GM10266 (cell line): Measurements from ENCODE around the gene TNFRSF13B.
"Not testable (repeated sequence)": the region's sequence is repeated elsewhere in the genome, so short reads cannot be mapped to it uniquely, and the experiment has no call there.

Experiments used
- DNase-seq: peaks from one replicate; pipeline ENCODE4 v3.0.0; 2012; ENCODE audit errors: extremely low spot score
- TF ChIP-seq, protein P1 (sequence below): IDR thresholded peaks from 2 replicates; pipeline ENCODE4 v1.5.1; 2012; ENCODE audit warnings: mild to moderate bottlenecking, low read depth; ENCODE audit not compliant: control insufficient read depth, insufficient read depth; ENCODE audit errors: missing control alignments

Gene TNFRSF13B

DNA sequence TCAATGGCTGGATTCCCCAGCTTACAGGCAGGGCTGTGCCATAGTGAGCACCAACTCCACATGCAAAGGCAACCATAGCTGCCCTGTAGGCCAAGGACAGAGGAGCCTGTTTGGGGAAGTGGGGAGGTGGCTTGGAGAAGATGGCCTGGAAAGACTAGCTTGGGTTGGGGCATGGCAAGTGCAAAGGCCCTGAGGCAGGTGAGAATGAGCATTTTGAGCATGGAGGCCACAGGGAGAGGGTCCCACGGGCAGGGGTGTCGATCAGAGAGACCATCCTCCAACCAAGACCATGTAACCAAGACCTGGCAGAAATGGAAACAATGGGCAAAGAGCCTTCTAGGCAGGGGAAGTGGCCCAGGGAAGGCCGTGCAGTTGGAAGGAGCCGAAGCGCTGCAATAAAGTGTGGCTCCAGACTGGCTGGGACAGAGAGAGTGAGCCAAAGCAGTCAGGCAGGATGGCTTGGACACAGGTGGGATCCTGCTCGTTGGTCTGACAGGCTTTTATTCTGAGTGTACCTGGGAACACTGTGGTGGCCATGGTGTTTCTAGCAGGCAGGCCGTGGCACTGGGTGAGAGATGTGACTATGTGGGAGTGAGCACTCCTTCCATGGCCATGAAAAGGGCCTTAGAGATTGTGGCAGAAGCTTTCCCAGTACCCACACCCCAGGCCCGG is 45.6 kb upstream of the TNFRSF13B start:
- DNase-seq, result no peak

DNA sequence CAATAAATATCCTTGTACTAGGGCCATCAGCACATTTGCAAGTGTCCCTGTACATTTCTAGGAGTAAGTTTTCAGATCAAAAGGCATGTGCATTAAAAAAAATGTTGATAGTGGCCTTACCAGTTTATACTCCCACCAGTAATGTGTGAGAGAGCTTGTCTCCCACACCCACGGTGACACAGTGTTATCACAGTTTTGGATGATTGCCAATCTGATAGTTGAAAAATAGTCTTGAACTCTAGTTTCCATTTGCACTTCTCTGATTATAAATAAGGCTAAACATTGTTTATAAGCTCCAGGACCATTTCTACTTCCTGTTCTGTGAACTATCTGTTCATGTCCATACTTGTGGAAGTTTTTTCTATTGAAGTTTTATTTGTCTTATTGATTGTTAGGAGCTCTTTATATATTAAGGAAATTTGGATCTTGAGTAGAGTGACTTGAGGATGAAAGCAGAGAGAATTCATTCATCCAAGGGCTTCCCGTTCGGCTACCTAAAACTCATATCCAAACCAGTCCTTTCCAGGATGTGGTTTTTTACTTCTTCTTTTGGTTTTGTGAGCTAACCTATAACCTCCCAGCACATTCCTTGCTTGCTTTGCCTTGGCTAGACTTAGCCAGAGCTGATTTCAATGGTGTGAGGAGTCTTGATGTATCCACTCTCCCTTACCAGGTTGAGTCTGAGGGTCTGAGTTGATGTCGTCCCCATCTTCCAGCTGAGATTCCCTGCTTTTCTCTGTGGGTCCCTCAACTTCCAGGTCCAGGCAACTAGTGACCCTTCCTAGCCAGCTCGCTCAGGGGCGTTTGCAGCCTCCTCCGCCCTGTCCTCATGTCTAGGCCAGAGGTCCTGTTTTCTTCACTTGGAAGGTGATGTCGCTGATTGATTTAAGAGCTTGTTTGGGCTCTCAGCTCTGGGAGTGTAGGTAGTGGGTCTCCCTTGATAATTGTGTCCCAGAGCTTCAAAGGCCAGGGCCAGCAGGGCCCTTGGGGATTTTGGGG is 44.6 kb upstream of the TNFRSF13B start:
- DNase-seq, result not testable (repeated sequence)

More for the DNA sequence above, 45.6 kb upstream of the TNFRSF13B start:
- TF ChIP-seq, protein P1, sequence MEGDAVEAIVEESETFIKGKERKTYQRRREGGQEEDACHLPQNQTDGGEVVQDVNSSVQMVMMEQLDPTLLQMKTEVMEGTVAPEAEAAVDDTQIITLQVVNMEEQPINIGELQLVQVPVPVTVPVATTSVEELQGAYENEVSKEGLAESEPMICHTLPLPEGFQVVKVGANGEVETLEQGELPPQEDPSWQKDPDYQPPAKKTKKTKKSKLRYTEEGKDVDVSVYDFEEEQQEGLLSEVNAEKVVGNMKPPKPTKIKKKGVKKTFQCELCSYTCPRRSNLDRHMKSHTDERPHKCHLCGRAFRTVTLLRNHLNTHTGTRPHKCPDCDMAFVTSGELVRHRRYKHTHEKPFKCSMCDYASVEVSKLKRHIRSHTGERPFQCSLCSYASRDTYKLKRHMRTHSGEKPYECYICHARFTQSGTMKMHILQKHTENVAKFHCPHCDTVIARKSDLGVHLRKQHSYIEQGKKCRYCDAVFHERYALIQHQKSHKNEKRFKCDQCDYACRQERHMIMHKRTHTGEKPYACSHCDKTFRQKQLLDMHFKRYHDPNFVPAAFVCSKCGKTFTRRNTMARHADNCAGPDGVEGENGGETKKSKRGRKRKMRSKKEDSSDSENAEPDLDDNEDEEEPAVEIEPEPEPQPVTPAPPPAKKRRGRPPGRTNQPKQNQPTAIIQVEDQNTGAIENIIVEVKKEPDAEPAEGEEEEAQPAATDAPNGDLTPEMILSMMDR, result no peak

DNA sequence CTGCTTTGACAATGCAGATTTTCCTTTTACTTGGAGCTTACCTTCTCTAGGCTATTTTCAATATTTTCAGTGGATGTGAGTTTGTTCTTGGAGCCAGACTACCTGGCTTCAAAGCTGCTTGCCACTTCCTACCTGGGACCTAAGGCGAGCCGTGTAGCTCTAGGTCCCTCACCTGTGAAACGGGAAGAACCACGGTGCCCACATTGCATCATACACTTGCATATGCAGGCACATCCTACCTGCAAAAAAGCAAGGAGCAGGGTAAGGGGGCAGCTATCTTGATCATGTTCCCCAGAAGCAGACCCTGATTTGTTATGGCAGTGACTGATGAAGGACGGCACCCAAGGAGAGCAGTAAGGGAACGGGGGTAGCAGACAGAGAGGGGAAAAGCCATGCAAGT is 43.3 kb upstream of the TNFRSF13B start:
- TF ChIP-seq, protein P1, result no peak
- no peak for DNase-seq

DNA sequence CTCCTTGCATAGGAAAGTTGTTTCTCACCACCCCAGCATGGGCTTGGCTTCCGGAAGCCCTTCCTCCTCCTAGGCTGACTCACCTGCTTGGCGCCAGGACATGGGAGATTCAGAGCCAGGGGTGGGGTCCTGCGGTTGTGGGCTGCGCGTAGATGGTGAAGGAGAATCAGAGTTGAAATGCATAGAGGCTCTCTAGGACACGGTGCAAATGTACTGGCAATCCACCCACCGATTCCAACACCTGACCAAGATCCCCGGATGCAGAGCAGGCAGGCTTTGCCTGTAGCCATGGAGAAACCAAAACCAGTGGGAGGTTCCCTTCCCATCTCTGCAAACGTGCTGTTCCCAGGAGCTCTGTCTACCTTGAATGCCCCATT is 42.8 kb upstream of the TNFRSF13B start:
- DNase-seq, result not testable (repeated sequence)

DNA sequence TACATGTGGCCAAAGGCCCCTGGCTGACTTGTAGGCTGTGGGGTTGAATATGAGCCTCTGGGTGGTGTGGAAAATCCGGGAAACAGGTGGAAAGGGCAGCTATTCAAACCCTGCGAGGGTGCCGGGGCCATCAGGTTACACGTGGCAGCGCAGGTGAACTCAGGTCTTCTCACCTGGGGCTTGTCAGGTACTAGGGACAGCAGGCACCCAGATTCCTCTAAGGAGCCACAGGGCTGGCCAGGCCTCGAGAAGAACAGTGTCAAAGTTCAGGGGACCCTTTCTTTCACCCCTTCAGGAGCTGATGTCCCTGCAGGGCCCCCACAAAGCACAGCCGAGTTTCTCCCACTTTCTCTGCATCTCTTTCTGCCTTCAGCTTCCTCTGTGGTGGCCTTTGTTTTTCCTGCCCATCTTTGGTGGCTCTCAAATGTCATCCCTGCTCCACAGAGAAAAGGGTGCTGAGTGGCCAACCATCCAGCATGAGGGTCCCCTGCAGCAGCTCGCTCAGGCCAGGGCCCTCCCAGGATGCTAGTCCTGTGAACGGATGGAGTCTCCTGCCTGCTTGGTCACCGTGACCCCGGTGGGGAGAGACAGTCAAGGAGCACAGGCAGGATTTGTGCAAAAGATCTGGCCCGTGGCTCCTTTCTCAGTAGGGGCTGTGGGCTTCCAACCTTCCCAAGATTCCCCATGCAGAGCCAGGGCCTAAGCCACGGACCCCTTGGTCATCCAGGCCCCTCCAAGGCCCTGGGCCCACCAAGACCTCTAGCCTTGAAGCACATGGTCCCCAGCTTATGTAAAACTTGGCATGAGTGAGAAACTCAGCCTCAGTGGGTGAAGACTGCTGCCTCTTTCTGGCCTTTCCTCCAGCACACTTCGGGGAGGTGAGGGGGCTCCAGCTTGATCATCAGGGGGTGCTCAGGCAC is 42.2 kb upstream of the TNFRSF13B start:
- DNase-seq, result not testable (repeated sequence)

DNA sequence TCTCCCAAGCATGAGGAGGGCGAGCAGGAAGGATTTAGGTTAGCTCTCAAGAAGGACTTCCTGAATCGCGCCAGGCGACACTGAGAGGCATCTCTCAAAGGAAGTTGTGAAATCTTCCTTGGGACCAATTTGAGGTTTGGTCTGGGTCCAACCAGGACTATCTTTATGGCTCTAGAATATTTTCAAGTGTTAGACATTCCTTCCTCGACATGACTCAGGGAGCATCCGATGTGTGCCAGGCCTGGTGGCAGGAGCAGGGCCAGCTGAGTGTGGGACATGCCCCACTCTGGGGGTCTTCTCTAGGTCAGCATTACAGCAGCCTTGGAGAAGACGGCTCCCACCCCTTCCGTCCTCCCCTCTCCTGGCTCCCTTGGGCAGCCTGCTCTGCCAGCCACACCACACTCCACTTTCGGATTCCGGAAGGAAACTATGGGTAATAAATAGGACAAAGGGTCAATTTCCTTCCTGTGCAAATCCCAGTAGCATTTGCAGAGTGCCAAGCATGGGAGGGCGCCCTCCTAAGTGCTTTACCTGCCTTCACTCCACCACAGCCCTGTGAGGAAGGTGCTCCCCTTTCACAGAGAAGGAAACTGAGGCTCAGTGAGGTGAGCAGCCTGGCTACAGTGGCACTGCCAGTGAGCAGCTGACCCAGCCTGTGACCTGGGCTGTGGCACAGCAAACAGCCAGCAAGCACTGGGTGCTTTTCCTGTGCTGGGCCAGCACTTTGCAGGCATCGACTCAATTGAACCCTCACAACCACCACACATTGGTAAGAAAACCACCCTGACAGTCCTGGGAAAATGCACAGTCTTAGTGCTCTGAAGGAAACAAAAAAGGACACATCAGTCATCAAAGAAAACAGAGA is 39.4 kb upstream of the TNFRSF13B start:
- DNase-seq, result not testable (repeated sequence)

DNA sequence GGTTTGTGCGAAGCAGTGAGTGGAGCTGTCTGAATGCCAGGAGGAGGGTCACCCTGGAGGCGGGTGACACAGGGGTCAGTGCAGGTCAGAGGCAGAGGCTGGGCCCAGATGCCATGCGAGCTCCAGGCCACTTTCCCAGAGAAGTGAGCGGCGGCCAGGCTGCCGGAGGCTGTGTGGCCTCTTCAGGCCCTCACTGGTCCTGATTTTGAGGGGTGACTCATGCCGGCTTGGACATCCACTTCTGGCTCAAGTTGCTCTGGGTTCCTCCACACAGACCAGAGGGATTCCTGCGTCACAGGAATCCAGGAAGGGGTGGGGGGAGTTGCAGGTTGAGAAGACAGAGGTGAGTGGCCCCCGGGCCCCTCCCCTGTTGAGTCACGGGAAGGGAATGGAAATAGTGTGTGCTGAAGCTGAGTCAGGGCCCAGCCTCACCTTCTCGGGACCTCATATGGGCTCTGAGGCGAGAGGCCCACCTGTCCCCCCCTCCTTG is 38.7 kb upstream of the TNFRSF13B start:
- not testable (repeated sequence) for DNase-seq

DNA sequence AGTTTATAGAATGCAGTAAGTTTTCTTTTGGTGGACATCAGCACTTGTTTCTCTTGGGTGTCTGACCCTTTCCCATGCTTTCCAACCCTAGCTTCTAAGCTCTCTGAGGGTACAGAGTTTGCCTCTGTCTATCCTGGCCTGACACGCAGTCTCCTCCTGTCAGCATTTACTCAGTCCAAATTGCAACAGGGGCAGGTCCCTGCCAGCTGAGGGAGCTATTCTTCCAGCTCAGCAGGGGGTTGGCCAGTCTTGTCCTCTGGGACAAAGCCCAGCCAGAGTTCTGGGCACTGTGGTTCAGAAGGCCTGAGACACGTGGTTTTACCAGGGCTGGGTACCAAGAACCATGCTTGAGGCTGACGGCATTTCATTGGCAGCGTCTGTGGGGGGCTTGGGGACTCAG is 38.1 kb upstream of the TNFRSF13B start:
- not testable (repeated sequence) for DNase-seq

DNA sequence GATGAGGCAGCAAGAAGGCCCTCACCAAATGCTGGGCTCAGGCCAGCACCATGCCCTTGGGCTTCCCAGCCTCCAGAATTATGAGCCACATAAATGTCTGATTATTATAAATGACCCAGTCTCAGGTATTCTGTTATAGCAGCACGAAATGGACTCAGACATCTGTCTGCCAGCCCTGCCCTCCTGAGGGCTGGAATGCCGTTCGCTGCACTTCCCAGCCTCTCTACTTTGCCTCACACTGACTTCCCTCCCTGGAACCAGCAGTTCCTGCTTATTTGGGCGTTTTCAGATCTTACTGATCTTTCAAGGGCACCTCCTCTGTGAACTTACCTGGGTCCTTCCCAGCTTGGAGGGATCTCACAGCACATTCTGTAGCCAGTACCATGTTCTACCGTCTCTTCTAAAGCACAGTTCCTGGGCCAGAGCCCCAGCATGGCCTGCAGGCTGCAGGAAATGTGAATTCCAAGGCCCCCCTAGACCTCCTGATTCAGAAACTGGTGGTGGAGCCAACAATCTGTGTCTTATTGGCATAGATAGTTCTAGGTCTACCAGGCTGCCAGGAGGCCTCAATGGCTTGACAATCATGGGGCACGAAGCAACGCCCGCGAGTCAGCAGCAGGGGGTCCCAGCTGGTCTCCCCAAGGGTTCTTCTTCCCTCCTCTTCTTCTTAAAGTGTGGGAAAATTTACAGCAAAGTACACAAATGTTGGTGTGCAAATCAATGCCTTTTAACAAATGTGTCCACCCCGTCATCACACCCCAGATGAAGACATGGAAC is 36.9 kb upstream of the TNFRSF13B start:
- DNase-seq, result not testable (repeated sequence)

DNA sequence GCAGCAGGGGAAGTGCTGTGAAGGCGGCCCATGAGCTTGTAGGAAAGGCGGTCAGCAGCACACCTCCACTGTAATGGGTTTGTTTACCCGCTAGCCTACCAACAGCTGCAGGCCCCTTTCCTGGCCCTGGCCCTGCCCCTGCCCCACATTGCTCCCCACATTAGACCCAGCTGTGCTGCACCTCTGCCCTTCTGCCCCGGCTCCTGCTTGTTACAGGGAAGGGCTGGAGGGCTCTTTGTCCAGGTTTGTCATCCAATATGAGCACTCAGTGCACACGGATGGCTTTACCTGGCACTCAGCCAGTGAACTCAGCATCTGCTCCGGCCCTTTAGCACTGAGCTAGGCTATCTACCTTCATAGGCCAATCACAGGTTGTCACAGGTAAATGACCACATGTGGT is 36.0 kb upstream of the TNFRSF13B start:
- DNase-seq, result not testable (repeated sequence)

DNA sequence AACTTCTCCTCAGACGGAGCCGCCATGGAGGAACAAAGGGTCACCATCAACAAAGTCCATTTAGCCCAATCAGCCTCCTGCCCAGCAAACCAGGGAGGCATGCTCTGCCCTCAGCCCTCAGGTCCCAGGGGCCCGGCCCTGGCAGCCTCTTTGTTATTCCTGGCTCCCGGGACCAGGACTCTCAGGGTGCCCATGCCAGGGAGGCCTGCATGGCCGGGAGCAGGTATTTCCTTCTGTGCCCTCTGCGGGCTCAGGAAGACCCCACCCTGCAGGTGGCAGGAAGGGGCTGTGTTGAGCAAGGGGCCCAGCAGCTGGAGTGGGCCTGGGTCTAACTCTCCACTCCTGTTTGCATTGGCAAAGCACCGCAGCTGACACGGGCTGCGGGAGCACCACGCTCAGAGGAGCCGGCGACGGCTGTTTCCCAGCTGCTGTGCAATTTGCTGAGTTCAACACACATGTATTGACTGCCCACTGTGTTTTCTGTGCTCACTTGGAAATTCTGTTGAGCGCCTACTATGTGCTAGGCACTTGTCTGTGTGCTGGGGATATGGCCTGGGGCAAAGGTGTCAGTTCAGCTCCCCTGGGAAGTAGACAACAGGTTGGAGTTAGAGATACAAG is 33.2 kb upstream of the TNFRSF13B start:
- DNase-seq, result not testable (repeated sequence)
